Mesenchymal stem cell (in vitro differentiated cells and primary cell): ENCODE results near the gene RENBP.

Experiments used
- DNase-seq: peaks from one replicate; pipeline ENCODE4 v3.0.0-alpha.2; 2013
- H2AFZ ChIP-seq: one replicate; pipeline ENCODE4 v1.6.1; 2013; ENCODE audit warnings: low read depth, mild to moderate bottlenecking, control low read depth, inconsistent platforms, low read length, moderate library complexity
- H2AK5ac ChIP-seq: 2 replicates; pipeline ENCODE4 v1.6.1; 2013; ENCODE audit warnings: low read length, moderate library complexity, mild to moderate bottlenecking, inconsistent platforms; ENCODE audit not compliant: severe bottlenecking
- H2BK120ac ChIP-seq: one replicate; pipeline ENCODE4 v1.6.1; 2013; ENCODE audit warnings: low read depth, mild to moderate bottlenecking, inconsistent platforms, low read length, moderate library complexity
- H2BK12ac ChIP-seq, 2 experiments: one replicate each; pipeline ENCODE4 v1.6.1; 2013; ENCODE audit warnings: inconsistent platforms in 2 of 2, low read length in 2 of 2, mild to moderate bottlenecking in 2 of 2, moderate library complexity in 2 of 2, control low read depth in 1 of 2
- H2BK15ac ChIP-seq: one replicate; pipeline ENCODE4 v1.6.1; 2013; ENCODE audit warnings: mild to moderate bottlenecking, low read depth, inconsistent platforms; ENCODE audit not compliant: poor library complexity, severe bottlenecking
- H2BK5ac ChIP-seq: 2 replicates; pipeline ENCODE4 v1.6.1; 2013; ENCODE audit warnings: low read depth, mild to moderate bottlenecking, low read length, control low read depth, inconsistent platforms; ENCODE audit not compliant: poor library complexity, severe bottlenecking
- H3K14ac ChIP-seq, 2 experiments: one replicate each; pipeline ENCODE4 v1.6.1; 2013; ENCODE audit warnings: inconsistent platforms in 2 of 2, low read length in 2 of 2, control low read depth in 1 of 2, mild to moderate bottlenecking in 1 of 2, moderate library complexity in 1 of 2
- H3K18ac ChIP-seq, 2 experiments: one replicate each; pipeline ENCODE4 v1.6.1; 2013; ENCODE audit warnings: inconsistent platforms in 2 of 2, low read length in 2 of 2, control low read depth in 1 of 2, low read depth in 1 of 2, mild to moderate bottlenecking in 1 of 2
- H3K23ac ChIP-seq, 2 experiments: one replicate each; pipeline ENCODE4 v1.6.1; 2013; ENCODE audit warnings: inconsistent platforms in 2 of 2, low read length in 2 of 2, mild to moderate bottlenecking in 2 of 2, moderate library complexity in 2 of 2, control low read depth in 1 of 2
- H3K27ac ChIP-seq: 2 replicates; pipeline ENCODE4 v1.5.1; 2013; ENCODE audit warnings: mild to moderate bottlenecking, moderate library complexity, low read length, control low read depth, inconsistent platforms; ENCODE audit not compliant: poor library complexity, severe bottlenecking
- H3K27me3 ChIP-seq, 2 experiments: 2 replicates each; pipeline versions ENCODE4 v1.6.1 to v1.7.0; 2013; ENCODE audit warnings: low read length in 2 of 2, mild to moderate bottlenecking in 2 of 2, moderate library complexity in 2 of 2, control low read depth in 1 of 2, inconsistent platforms in 1 of 2; ENCODE audit not compliant: control insufficient read depth in 1 of 2, insufficient read depth in 1 of 2
- H3K36me3 ChIP-seq, 2 experiments: 2 replicates each; pipeline versions ENCODE4 v1.6.1 to v1.7.0; 2013; ENCODE audit warnings: low read length in 2 of 2, control low read depth in 1 of 2, inconsistent platforms in 1 of 2, low read depth in 1 of 2, mild to moderate bottlenecking in 1 of 2; ENCODE audit not compliant: insufficient read depth in 2 of 2, control insufficient read depth in 1 of 2
- H3K4ac ChIP-seq, 2 experiments: one replicate each; pipeline ENCODE4 v1.6.1; 2013; ENCODE audit warnings: inconsistent platforms in 2 of 2, low read length in 2 of 2, mild to moderate bottlenecking in 2 of 2, moderate library complexity in 2 of 2, control low read depth in 1 of 2, low read depth in 1 of 2
- H3K4me1 ChIP-seq: 2 replicates; pipeline ENCODE4 v1.6.1; 2013; ENCODE audit warnings: low read depth, low read length, control low read depth; ENCODE audit not compliant: control insufficient read depth, insufficient read depth
- H3K4me2 ChIP-seq: 2 replicates; pipeline ENCODE4 v1.6.1; 2013; ENCODE audit warnings: low read length, mild to moderate bottlenecking, inconsistent platforms; ENCODE audit not compliant: poor library complexity, severe bottlenecking
- H3K4me3 ChIP-seq, 2 experiments: 2 replicates each; pipeline versions ENCODE4 v1.5.1 to v1.7.0; 2013; ENCODE audit warnings: low read length in 2 of 2, mild to moderate bottlenecking in 2 of 2, control low read depth in 1 of 2, low read depth in 1 of 2; ENCODE audit not compliant: insufficient read depth in 1 of 2
- H3K79me1 ChIP-seq: replicated peaks from 2 replicates; pipeline ENCODE4 v1.6.1; 2013; ENCODE audit warnings: mild to moderate bottlenecking, control low read depth, low read length, inconsistent platforms; ENCODE audit not compliant: poor library complexity, severe bottlenecking
- H3K9ac ChIP-seq: 2 replicates; pipeline ENCODE4 v1.7.0; 2013; ENCODE audit warnings: mild to moderate bottlenecking, low read length, moderate library complexity
- H3K9me3 ChIP-seq: 2 replicates; pipeline ENCODE4 v1.7.0; 2013; ENCODE audit warnings: mild to moderate bottlenecking, low read length; ENCODE audit not compliant: control insufficient read depth
- H4K8ac ChIP-seq: one replicate; pipeline ENCODE4 v1.6.1; 2013; ENCODE audit warnings: inconsistent platforms, mild to moderate bottlenecking, low read length, moderate library complexity
- H4K91ac ChIP-seq: one replicate; pipeline ENCODE4 v1.6.1; 2013; ENCODE audit warnings: mild to moderate bottlenecking, low read length, inconsistent platforms
- WGBS: methylation state at CpG from one replicate; pipeline ENCODE4 v1.1.7; 2013; ENCODE audit warnings: mixed read lengths; 5-methylcytosine and 5-hydroxymethylcytosine counted together

Gene RENBP

GRCh38 chrX:153939573-153939972 is 4.9 kb downstream of the RENBP start:
- H2AFZ ChIP-seq, result no peak overlapping the region
- no peak overlapping the region for H3K18ac ChIP-seq
- H3K9me3 ChIP-seq, result no peaks in the 10 kb centered on the region
- no peak overlapping the region for H2BK12ac ChIP-seq
- H3K14ac ChIP-seq, result no peak overlapping the region
- H3K4me2 ChIP-seq, result no peak overlapping the region
- 72% methylated on average over 7 of the region's 7 CpGs for WGBS
- no peaks in the 10 kb centered on the region for H3K36me3 ChIP-seq
- H2AK5ac ChIP-seq, result no peak overlapping the region
- H3K4me1 ChIP-seq, result peaks cover 14% of the 10 kb centered on the region
- H4K91ac ChIP-seq, result no peak overlapping the region
- no peak overlapping the region for H2BK5ac ChIP-seq
- H2BK120ac ChIP-seq, result no peak overlapping the region
- H3K79me1 ChIP-seq, result no peaks in the 10 kb centered on the region
- no peak overlapping the region for H3K9ac ChIP-seq
- H3K27ac ChIP-seq, result no peak overlapping the region
- peaks cover 0 to 14% of the 10 kb centered on the region in 2 experiments for H3K27me3 ChIP-seq
- no peak overlapping the region for H2BK15ac ChIP-seq
- H3K4me3 ChIP-seq, result no peak overlapping the region
- no peak overlapping the region for H4K8ac ChIP-seq
- H3K4ac ChIP-seq, result no peak overlapping the region
- DNase-seq, result no peak
- H3K23ac ChIP-seq, result no peak overlapping the region

DNA sequence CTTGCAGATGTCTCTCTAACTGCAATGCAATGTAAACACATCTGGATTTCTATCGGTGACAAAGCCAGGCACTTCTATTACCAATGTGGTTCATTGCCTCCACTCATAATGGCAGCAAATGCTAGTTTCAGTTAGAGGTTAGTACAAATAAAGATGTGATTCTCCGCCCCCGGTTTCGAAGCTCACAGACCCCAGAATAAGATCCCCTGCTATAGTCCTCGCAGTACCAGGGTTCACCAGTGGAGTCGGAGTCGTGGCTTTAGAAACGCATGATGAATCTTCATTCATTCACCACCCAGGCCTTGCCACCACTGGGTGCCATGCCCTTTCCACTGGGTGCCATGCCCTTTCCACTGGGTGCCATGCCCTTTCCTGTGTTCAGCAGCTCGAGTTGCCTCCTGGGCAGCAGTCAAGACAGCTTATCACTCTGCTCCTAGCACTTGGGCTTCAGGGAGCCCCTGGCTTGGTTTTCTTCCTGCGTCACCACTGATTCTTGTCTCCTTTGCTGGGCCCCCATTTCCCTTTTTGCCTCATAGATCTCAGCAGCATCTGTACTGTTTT is 6.1 kb downstream of the RENBP start:
- Histone ChIP-seq H3K36me3 (no peaks in the 10 kb centered on the region), H2BK5ac (no peak overlapping the region), H3K4me3 (no peak overlapping the region), H4K8ac (no peak overlapping the region), H2BK120ac (no peak overlapping the region), H3K18ac (no peak overlapping the region), H3K79me1 (no peaks in the 10 kb centered on the region), H3K23ac (no peak overlapping the region), H3K9ac (no peak overlapping the region), H3K4ac (no peak overlapping the region), H2BK15ac (no peak overlapping the region), H3K9me3 (no peaks in the 10 kb centered on the region), H4K91ac (no peak overlapping the region), H3K27me3 (peaks cover 0 to 11% of the 10 kb centered on the region in 2 experiments), H3K4me1 (peaks cover 7% of the 10 kb centered on the region), H3K4me2 (no peak overlapping the region), H2BK12ac (no peak overlapping the region), H3K14ac (no peak overlapping the region), H2AFZ (no peak overlapping the region), H2AK5ac (no peak overlapping the region), H3K27ac (no peak overlapping the region)
- DNase-seq, result no peak
- 94% methylated on average over 9 of the region's 10 CpGs for WGBS

DNA sequence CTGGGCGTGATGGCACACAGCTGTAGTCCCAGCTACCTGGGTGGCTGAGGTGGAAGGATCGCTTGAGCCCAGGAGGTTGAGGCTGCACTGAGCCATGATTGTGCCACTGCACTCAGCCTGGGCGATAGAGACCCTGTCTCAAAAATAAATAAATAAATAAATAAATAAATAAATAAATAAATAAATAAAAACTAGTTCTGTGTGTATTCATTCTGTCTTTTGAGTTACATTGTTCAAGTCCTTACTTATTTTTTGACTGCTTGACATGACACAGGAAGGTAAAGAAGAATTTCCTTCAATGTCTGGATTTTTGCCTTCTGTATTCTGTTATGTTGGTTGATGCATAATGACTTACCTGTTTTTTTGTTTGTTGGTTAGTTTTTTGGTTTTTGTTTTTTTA is 7.4 kb downstream of the RENBP start:
- WGBS, result 100% methylated on average over 1 of the region's 3 CpGs
- H3K4me1 ChIP-seq, result peaks cover 9% of the 10 kb centered on the region
- H2BK12ac ChIP-seq, result no peak overlapping the region
- H3K36me3 ChIP-seq, result peaks cover 5 to 8% of the 10 kb centered on the region in 2 experiments
- H2BK120ac ChIP-seq, result no peak overlapping the region
- H3K9ac ChIP-seq, result no peak overlapping the region
- no peak overlapping the region for H3K18ac ChIP-seq
- H4K91ac ChIP-seq, result no peak overlapping the region
- H3K4ac ChIP-seq, result no peak overlapping the region
- no peak overlapping the region for H2AFZ ChIP-seq
- H4K8ac ChIP-seq, result no peak overlapping the region
- no peaks in the 10 kb centered on the region for H3K9me3 ChIP-seq
- no peak overlapping the region for H2AK5ac ChIP-seq
- H3K14ac ChIP-seq, result no peak overlapping the region
- no peak overlapping the region for H2BK15ac ChIP-seq
- H3K27ac ChIP-seq, result no peak overlapping the region
- DNase-seq, result no peak
- peaks cover 0 to 11% of the 10 kb centered on the region in 2 experiments for H3K27me3 ChIP-seq
- H3K79me1 ChIP-seq, result no peaks in the 10 kb centered on the region
- no peak overlapping the region for H3K4me2 ChIP-seq
- no peak overlapping the region for H3K23ac ChIP-seq
- H3K4me3 ChIP-seq, result no peak overlapping the region
- no peak overlapping the region for H2BK5ac ChIP-seq

GRCh38 chrX:153935326-153935851 is 9.1 kb downstream of the RENBP start:
- H3K18ac ChIP-seq, result no peak overlapping the region
- peak overlapping the region; percentile 41 for H3K9ac ChIP-seq
- H3K14ac ChIP-seq, result no peak overlapping the region
- no peak overlapping the region for H2BK15ac ChIP-seq
- H4K8ac ChIP-seq, result peak overlapping the region; percentile 41
- no peak overlapping the region for H3K4ac ChIP-seq
- H3K4me2 ChIP-seq, result peak overlapping the region; percentile 45
- peaks cover 7% of the 10 kb centered on the region for H3K4me1 ChIP-seq
- H2BK120ac ChIP-seq, result no peak overlapping the region
- no peak overlapping the region for H4K91ac ChIP-seq
- no peaks in the 10 kb centered on the region for H3K9me3 ChIP-seq
- H3K79me1 ChIP-seq, result peaks cover 5% of the 10 kb centered on the region
- H3K36me3 ChIP-seq, result peaks cover 21 to 25% of the 10 kb centered on the region in 2 experiments
- 20% methylated on average over 22 of the region's 32 CpGs for WGBS
- H3K4me3 ChIP-seq, result peak overlapping the region; percentile 40 to 72
- no peak overlapping the region for H2BK12ac ChIP-seq
- no peak overlapping the region for H3K27ac ChIP-seq
- H2AFZ ChIP-seq, result peak overlapping the region; percentile 53
- no peak overlapping the region for H2AK5ac ChIP-seq
- no peak overlapping the region for H3K23ac ChIP-seq
- no peak for DNase-seq
- no peak overlapping the region for H2BK5ac ChIP-seq
- peaks cover 0 to 11% of the 10 kb centered on the region in 2 experiments for H3K27me3 ChIP-seq
